CD4-positive, alpha-beta T cell treated with Interleukin-10 for 1 hour (primary cell): ENCODE data around the gene INTS6.
"Not testable (repeated sequence)": the region's sequence is repeated elsewhere in the genome, so short reads cannot be mapped to it uniquely, and the experiment has no call there.

Source experiments
- DNase-seq: peaks from one replicate; pipeline ENCODE4 v3.0.0-alpha.2; 2020

The INTS6 gene

DNA sequence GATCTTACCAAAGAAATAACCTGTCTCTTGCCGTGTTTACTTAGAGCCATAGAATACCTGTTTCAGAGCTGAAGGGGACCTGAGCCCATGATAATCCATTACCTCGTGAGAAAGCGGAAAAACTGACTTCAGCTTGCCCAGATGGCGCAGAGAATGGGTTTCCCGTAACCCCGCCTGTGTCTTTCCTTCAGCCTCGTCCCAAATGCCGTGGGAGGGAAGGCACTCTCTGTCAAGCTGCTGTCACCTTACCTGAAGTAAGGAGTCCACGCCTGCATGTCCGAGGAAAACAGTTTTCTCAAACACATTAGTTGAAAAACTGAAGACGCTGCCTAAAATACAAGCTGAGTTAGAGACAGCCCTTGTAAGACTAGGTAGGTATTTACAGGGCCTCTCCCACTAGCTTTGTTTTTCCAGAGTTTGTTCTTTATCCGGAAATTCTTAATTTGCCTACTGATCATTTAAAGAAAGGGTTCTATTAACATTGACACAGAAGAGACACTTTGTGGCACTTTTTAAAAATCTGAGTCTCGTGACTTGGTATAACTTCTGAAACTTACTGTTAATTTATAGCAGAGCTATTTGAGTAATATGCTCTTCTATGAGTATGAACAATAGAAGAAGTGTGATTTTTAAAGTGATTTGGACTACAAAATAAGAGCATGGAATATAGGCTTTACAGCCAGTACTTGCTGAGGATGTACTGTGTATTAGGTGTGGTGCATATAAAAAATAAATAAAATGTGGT is 1.3 kb upstream of the INTS6 start:
- DNase-seq, result no peak

DNA sequence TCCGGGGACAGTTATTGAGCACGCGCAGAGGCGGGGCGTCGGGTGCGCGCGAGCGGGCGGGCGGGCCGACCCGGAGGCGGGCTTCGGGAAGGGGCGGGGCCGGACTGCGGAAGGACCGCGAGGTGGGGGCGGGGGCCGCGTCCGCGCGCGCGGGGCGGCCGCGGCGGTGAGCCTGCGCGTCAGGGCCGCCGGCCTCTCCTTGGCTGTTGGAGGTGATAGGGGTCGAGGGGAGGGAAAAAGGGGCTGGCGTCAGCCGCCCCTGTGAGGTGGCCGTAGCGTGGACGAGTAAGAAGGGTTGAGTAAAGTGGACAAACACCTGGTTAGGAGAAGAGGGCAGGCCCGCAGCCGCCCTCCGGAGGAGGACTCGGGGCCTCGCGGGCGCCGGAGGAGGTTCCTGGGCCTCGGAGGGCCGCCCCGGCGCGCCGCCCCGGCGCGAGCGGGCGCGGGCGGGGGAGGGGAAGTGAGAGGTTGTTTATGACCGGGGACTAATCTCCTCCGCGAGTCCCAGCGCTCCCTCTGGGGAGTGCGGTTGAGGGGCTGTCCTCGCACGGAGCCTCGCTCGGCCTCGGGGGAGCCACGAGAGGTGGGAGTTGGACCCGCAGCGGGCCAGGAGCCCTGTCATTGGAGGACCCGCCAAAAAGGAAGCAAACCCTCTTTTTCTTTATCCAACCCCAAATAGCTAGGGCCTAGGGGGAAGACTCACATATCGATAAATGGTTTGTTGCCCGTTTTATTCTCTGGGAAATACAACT is 547 bp upstream of the INTS6 start:
- peak; percentile 85 for DNase-seq

DNA sequence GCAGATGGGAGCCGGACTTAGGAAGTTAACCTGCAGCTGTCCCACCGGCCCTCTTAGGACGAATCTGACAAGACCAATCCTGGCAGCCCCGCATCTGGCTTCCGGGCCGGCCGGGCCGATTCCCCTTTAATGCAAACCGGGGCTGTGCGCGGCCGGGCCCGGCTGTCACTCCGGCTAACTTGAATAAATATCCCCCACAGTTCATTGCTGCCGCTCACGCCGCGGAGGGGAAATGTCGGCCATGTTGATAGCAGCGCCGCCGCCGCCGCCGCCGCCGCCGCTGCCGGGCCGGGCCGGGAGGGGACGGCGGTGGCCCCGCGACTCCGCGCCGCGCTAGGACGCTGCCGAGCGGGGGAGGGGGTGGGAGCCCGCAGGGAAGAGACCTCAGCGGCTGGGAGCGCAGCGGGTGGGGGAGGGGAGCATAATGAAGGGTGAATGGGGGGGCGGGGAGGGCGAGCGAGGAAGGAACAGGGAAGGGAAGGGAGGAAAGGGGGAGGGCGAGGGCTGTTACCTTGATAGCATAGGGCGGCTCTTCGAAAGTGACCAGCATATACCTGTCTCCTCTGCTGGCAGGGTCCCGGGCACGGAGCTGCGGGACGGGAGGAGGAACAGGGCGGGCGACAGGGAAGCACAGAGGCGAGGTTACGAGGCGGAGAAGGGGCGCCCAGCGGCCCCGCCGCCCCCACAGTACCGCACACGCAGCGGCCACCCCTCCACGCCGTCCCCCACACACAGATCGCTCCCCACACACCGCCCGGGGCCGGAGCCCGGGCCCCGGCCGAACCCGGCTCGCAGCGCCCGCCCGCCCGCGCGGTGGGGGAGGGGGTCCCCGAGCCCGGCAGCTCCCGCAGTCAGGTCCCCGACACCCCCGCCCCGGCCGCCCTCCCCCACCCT is 1.1 kb downstream of the INTS6 start:
- peak; percentile 83 for DNase-seq

DNA sequence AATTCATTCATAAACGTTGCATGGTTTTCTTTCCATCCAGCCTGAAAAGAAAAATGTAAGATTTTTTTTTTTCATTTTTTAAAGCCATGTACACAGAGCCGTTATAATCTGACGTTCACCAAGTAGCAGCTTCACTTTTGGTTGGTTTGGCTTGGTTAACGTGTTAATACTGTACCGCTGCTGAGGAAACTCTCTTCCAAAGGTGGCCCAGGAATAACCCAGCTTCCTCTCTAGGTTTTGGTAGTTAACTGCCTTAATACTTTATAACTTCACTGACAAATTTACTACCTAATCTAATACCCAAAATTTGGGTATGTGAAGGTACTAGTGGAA is 1.7 kb downstream of the INTS6 start:
- no peak for DNase-seq

DNA sequence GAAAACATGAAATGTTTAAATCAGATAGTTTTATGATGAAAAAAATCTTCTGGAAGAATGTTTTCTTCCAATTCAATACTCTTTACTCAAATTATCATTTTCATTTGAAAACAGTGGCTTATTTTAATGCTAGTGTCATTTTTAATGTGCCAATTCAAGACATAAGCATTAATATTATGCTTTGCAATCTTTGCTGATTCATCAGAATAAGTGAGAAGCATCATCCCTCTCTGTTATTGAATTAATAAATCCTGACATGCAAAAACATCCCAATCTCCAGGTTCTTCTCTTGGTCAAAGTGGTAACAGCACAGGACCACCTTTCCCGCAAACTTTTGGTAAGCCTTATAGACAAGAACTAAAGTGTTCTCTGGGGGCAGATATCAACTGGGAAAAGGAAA is 3.8 kb downstream of the INTS6 start:
- DNase-seq, result no peak

DNA sequence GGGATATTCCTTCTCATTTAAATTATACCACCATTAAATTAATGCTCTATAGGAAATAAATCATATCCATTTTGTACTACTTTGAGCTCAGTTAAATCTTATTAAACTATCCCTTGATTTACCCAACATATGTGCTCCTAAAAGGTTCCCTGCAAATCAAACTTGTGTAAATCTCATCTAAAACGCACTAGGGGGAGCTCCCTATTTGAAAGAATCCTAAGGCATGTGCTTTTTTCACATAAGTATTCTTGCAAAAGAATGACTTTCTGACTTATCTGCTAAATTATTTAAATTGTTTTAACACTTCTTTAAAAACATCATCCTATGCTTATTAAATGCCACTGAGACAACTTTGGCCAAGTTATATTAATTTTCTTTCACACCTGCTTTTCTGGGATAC is 7.9 kb downstream of the INTS6 start:
- peak; percentile 29 for DNase-seq

DNA sequence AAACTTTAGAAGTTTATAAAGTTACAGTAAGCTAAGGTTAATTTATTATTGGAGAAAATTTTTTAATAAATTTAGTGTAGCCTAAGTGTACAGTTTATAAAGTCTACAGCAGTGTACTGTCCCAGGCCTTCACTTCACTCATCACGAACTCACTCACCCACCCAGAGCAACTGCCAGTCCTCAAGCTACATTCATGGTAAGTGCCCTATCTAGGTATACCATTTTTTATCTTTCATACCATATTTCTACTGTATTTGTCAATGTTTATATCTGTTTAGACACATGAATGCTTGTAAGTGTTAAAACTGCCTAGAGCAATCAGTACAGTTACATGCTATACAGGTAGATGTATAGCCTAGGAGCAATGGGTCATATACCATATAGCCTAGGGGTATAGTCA is 12.5 kb downstream of the INTS6 start:
- DNase-seq, result no peak

DNA sequence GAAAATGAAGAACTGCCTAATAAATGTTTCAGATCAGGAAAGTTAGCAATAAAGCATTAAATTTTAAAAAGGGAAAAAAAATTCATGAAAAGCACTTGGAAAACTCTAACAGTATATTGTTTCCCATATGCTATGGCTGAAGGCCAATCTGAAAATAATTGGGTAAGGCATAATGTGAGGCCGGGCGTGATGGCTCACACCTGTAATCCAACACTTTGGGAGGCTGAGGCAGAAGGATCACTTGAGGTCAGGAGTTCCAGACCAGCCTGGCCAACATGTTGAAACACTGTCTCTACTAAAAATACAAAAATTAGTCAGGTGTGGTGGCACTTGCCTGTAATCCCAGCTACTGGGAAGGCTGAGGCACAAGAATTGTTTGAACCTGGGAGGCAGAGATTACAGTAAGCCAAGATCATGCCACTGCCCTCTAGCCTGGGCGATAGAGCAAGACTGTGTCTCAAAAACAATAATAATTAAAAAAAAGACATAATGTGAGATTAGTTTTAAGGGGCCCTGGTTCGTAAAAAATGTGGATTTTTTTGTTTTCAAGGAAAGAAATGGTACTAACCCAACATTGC is 15.2 kb downstream of the INTS6 start:
- no peak for DNase-seq

DNA sequence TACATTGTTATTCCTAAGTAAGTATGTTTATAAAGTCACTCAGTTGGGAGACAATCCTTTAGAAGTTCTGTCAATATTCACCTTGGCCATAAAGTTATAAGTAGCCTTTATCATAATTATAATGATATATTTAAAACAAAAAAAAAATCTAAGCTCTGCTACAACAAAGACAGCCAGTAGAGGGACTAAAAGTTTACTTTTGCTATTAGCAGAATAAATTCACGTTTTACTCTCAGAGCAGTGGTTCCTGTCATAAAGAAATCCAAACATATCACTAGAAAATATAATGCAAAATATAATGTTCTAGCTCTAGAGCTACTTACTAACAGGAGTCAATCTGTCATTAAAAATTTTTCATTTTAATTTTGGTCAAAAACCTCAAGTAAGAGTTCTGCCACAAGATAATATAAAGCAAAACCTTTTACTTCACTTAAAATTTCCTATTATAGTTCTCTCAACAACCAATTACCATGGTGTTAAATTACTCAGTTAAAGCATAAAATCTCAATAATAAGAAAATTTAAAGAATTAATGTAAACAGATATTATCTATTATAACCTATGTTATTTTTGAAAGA is 17.7 kb downstream of the INTS6 start:
- peak; percentile 49 for DNase-seq

DNA sequence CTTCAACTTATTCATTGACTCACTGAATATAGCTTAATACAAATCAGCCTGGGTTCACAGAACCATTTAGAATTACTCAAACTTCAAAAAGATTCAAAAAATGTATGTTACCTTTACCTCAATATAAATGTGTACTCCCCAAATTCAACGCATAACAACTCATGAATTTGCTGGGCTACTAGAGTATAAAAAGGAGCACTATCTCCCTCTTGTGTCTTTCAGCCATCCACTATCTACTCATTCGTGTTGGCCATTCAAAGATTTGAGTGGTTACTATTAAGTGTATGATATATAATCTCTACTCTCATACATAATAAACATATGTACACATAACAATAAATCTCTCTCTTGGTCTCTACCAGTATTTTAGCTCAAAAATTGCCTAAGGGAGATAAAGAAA is 20.3 kb downstream of the INTS6 start:
- no peak for DNase-seq

DNA sequence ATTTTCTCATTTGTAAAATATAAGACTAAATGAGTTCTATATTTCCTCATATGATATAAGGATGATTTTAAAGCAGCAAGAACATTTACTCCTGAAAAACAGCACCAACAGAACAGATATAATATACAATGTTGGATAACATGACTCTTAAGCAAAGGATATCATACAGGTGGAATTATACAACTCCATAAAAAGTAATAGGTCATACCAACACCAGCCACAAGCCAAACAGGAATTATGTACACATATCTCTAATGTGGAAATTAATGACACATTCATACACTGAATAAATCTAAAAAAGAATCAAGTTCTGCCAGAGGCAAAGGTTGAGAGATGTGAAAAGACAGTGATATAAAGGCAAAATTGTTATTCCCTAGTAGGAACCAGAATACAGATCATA is 25.9 kb downstream of the INTS6 start:
- no peak for DNase-seq

DNA sequence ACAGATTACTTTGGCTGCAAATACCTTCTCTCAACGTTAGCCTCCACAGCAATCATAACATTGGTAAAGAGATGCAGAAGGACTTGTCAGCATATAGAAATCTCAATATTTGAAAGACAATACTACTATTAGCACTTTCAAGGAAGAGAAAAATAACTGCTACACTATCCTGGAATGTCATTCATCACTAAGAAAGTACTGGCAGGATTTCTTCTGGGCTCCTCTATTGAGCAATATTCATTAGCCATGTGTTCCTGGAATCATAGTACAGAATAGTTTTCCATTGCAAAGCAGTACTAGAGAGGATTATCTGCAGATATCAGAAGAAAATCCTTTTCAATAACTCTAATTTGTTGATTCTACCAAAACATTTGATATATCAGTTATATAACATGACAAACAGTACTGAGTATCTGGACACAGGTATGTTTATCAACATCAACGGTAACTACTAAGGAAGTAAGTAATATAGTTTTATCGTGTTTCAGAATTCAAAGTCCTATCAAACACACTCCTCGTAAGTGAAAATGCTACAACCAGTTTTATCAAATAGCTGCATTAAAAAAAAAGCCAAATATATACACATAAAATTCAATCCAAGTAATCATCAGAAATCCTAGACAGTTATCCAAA is 27.3 kb downstream of the INTS6 start:
- no peak for DNase-seq

DNA sequence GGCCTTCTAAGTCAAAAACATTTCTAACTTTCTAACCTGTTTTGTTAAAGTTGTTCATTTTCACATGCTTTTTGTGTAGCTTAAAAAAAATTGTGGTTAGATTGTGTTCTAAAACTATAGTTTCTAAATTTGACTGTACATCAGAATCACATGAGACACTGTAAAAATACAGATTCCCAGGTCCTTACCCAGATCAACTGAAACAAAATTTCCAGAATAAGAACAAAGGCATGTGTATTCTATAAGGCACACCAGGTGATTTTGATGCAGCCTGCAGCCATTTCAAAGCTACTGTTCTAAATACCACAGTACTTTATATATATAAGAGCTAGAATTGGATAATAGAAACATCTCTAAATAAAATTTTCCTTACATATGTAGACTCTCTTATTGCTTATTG is 29.1 kb downstream of the INTS6 start:
- no peak for DNase-seq

DNA sequence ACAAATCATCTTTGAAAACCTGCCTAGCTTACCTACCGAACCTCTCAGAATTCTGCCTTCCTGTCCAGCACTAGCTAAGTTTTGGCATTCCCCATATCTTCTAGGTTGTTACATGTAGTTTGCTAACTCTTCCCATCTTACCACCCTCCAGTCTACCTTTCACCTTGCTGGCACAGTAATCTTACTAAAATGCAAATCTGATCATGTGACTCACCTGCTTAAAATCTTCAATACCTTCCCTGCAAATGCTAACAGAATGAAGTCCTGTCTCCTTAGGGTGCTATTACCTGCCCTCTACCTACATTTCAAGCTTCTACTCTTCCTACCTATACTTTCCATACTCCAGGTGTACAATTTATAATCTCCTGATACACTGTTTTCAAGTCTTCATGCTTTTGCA is 30.4 kb downstream of the INTS6 start:
- DNase-seq, result no peak

DNA sequence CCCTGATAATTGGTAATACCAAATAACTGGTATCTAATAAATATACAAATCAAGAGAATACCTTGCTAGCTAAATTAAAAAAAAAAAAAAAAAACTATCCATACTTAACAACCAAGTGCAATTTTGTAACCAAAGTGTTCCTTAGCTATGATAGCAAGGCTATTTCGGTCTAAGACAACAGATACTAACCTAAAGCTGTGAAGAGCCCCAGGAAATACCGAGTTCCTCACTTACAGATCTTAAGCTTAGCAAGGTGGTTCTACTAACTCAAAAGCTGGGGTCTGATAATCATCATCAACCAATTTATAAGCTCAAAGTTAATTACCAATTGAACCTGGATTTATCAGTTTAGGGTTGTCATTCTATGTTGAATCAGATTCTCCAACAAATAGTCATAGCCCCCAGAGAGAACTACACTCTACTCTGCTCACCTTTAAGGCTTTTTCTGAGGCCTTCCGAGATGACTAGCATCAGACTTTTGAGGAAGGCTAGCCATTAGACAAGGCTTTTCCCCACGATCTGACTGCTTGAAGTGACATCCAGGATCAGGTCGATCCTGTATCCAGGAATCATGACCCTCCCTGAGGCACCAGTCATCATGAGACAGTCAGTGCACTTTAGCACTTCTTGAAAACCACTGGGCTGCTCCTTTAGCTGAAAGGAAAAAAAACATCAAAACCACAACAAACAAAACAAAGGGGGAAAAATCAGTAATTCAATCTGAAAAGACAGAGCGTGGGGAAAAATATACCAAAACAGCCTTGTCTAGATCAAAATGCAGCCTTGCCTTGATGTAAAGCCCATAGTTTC is 31.9 kb downstream of the INTS6 start:
- peak; percentile 19 for DNase-seq

DNA sequence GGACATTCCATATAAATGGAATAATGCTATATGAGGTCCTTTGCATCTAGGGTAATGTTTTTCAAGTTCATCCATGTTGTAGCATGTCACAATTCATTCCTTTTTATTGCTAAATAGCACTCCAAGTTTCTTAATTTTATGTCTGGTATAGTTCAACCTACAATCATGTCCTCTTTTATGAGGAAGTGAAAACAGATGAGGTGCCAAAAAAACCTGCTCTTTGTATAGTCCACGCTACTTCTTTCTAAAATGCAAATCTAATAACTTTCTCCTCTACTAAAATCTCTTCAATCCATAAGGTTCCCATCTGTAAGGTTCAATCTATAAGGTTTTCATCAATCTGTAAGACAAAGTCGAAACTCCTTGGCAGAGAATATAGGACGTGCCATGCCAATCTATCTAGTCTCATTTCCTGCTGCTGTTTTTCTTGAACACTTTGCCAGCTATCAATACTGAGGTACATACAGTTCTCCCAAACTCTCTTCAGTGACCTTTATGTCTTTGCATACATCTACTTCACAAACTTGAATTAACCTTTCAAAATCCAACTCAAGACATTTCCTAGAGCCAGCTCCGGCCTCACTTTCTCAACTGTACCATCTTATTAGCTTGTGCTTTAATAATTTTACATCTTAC is 33.7 kb downstream of the INTS6 start:
- no peak for DNase-seq

DNA sequence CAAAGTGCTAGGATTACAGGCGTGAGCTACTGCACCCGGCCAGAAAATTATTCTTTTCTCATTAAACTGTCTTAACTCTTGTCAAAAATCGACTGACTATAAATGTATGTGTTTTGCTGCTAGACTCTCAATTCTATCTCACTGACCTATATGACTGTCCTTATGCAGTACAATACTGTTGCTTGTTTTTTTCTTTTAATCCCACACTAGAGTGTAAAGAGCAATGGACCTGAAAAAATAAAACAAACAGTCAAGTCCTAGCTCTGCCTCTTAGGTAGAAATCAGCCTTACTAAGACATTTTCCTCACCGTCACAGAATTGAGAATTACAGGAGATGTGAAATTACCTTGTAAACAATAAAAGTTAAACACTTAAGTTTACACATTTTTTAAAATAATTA is 35.1 kb downstream of the INTS6 start:
- DNase-seq, result no peak

DNA sequence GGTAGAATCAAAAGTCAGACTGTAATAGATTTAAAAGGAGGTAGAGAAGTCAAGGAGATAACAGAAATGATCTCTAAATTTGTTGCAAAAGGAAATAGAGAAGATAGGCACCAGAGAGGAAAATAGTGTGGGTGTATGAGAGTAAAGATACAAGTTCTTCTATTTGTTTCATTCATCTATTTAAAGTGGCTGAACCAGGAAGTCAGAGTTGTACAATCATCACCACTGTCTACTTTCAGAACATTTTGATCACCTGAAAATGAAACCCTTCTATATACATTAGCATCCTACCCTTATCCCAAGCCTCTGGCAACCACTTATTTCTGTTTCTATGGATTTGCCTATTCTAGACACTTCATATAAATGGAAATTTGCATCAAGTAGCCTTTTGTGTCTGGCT is 36.7 kb downstream of the INTS6 start:
- no peak for DNase-seq

DNA sequence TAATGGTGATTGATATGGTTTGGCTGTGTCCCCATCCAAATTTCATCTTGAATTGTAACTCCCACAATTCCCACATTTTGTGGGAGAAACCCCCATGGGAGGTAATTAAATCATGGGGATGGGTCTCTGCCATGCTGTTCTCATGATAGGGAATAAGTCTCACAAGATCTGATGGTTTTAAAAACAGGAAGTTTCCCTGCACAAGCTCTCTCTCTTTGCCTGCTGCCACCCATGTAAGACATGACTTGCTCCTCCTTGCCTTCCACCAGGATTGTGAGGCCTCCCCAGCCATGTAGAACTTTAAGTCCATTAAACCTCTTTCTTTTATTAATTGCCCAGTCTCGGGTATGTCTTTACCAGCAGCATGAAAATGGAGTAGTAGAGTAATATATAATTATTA is 37.5 kb downstream of the INTS6 start:
- DNase-seq, result not testable (repeated sequence)

DNA sequence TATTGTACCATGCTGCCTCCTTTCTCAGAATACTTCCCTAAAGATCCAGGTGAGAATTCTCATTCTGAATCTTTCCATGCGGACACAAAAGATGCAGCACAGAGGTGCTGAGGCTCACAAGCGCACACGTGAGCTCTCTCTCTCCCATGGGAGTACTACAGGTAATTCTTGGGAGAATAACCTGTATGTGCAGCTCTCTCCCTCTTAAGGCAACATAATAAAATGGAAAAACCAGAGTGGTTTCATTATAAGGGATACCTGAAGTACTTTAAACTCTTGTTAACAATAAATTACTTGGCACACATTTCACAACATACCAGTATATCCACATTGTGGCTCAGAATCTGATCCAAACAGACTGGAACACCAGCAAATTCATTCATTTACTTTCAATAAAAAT is 40.4 kb downstream of the INTS6 start:
- DNase-seq, result no peak

DNA sequence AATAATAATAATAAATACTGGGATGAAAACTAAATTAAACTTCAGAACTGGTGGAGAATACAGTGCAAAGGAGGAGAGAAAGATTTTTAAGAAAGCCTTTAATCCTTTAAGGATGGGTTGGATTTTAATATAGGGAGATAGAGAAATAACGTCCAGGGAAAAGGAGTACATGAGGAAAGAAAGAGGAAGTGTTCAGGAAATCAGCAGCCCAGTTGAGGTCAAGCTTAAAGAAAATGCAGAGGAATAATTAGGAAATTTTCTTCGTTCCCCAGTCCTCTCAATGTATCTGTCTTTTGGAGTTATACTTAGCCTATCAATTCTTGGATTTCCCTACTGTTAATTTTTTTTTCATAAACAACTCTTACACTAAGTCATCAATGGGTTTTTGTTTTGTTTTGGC is 47.7 kb downstream of the INTS6 start:
- no peak for DNase-seq
